Prostate gland (tissue), 2 donors: ENCODE measurements around the gene F7.

ENCODE experiments used
- CTCF ChIP-seq, 4 experiments: fragments of 200-600 bp in 2 of 4; fragments of 450-650 bp in 2 of 4; sonication (generic) in 2 of 4; IDR thresholded peaks; 1 replicate in 3 of 4; 2 replicates in 1 of 4; pipeline ENCODE4 v1.5.1; 2016 to 2019; ENCODE audit warnings: antibody characterized with exemption in 4 of 4, mild to moderate bottlenecking in 2 of 4, moderate library complexity in 2 of 4
- POLR2A ChIP-seq: fragments of 450-650 bp; IDR thresholded peaks from one replicate; pipeline ENCODE4 v1.6.1; 2016; ENCODE audit warnings: antibody characterized with exemption, mild to moderate bottlenecking

DNA sequence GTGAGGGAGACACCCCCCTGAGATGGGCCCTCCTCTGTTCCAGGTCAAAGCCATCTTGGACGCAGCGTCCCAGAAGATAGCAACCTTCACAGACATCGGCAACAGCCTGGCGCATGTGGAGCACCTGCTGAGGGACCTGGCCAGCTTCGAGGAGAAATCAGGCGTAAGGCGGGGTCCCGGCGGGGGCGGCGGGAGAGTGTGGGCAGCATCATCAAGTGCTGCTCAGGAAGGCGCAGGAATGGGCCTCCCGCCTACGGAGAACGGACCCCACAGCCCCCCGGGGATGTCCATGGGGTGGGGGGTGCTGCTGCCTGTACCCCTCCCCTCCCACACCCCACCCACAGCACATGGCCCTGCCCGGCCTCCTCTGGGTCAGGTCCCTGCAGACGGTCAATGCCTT, 31.2 kb upstream of the F7 start:
- TF ChIP-seq CTCF (IDR thresholded peaks at IDR 0.05) (no peak), POLR2A (no peak)
